ENCODE measurements around the gene SP6. TPM values are rescaled to one million over a fixed set of nuclear protein-coding genes. Genes with fewer than 3 reads are reported as not detected.
A peak's percentile ranks its signal among the peaks of the same experiment; 100 is the strongest.

The SP6 gene
- total RNA-seq, 1 donor from 2014 or later, result 2.5 TPM

- Histone ChIP-seq H3K36me3 (ENCODE audit: control insufficient read depth, insufficient read depth, low read length) (peaks cover 4% of the 10 kb centered on the region), H3K27me3 (ENCODE audit: control insufficient read depth, insufficient read depth, low read length) (no peaks in the 10 kb centered on the region), H3K4me3 (ENCODE audit: low read depth, low read length) (peak within 1 kb of the TSS; percentile 54)
- TF ChIP-seq CTCF (IDR thresholded peaks at IDR 0.05; ENCODE audit: insufficient read depth, low read length, poor library complexity, severe bottlenecking), result peak; percentile 55
- DNase-seq (ENCODE audit: low read depth), result peak; percentile 61
These were observed 19.7 kb downstream of the SP6 start, which contains the start of the genes LRRC46 and MRPL10 for GRCh38 chr17:47831003-47831933. LRRC46 (plus strand) TSS chr17:47831670; CDS start chr17:47831990, 320 bp downstream. MRPL10 (minus strand) TSS chr17:47831541; CDS start chr17:47831511, 30 bp downstream.

- H3K36me3 ChIP-seq (ENCODE audit: control insufficient read depth, insufficient read depth, low read length), result peaks cover 4% of the 10 kb centered on the region
- TF ChIP-seq CTCF (IDR thresholded peaks at IDR 0.05; ENCODE audit: insufficient read depth, low read length, poor library complexity, severe bottlenecking), result no peak
- H3K27me3 ChIP-seq (ENCODE audit: control insufficient read depth, insufficient read depth, low read length), result no peaks in the 10 kb centered on the region
These were observed 20.5 kb downstream of the SP6 start for GRCh38 chr17:47830396-47831002.

GRCh38 chr17:47829870-47830269 lies 21.1 kb downstream of the SP6 start:
- Histone ChIP-seq H3K36me3 (ENCODE audit: control insufficient read depth, insufficient read depth, low read length) (peaks cover 4% of the 10 kb centered on the region), H3K27me3 (ENCODE audit: control insufficient read depth, insufficient read depth, low read length) (no peaks in the 10 kb centered on the region), H3K4me3 (ENCODE audit: low read depth, low read length) (no peak overlapping the region)
- TF ChIP-seq CTCF (IDR thresholded peaks at IDR 0.05; ENCODE audit: insufficient read depth, low read length, poor library complexity, severe bottlenecking), result no peak
- no peak for DNase-seq (ENCODE audit: low read depth)

More at GRCh38 chr17:47830396-47831002, 20.5 kb downstream of the SP6 start:
- DNase-seq (ENCODE audit: low read depth), result no peak
- H3K4me3 ChIP-seq (ENCODE audit: low read depth, low read length), result peak overlapping the region; percentile 54

GRCh38 chr17:47823519-47823918 lies 27.4 kb downstream of the SP6 start:
- no peak for DNase-seq (ENCODE audit: low read depth)
- no peak overlapping the region for H3K4me3 ChIP-seq (ENCODE audit: low read depth, low read length)
- peaks cover 4% of the 10 kb centered on the region for H3K36me3 ChIP-seq (ENCODE audit: control insufficient read depth, insufficient read depth, low read length)
- TF ChIP-seq CTCF (IDR thresholded peaks at IDR 0.05; ENCODE audit: insufficient read depth, low read length, poor library complexity, severe bottlenecking), result no peak
- no peaks in the 10 kb centered on the region for H3K27me3 ChIP-seq (ENCODE audit: control insufficient read depth, insufficient read depth, low read length)

- H3K27me3 ChIP-seq (ENCODE audit: control insufficient read depth, insufficient read depth, low read length), result no peaks in the 10 kb centered on the region
- peaks cover 4% of the 10 kb centered on the region for H3K36me3 ChIP-seq (ENCODE audit: control insufficient read depth, insufficient read depth, low read length)
- H3K4me3 ChIP-seq (ENCODE audit: low read depth, low read length), result no peak overlapping the region
- no peak for DNase-seq (ENCODE audit: low read depth)
- TF ChIP-seq CTCF (IDR thresholded peaks at IDR 0.05; ENCODE audit: insufficient read depth, low read length, poor library complexity, severe bottlenecking), result no peak
These were observed 28.2 kb downstream of the SP6 start for GRCh38 chr17:47822785-47823184.
